ENCODE results near the gene ACAN.

ACAN gene

GRCh38 chr15:88904257-88904623, 101.0 kb downstream of the ACAN start:
- H3K36me3 ChIP-seq: peaks cover 92% of the 10 kb centered on the region
- H3K4me3 ChIP-seq: no peak overlapping the region
- no peak overlapping the region for H3K4me2 ChIP-seq
- no peaks in the 10 kb centered on the region for H3K9me3 ChIP-seq
- H3K9ac ChIP-seq: no peak overlapping the region
- H3K27me3 ChIP-seq: no peaks in the 10 kb centered on the region
- H4K20me1 ChIP-seq: peaks cover 23% of the 10 kb centered on the region; the same call in 1 of the 2 replicates
- no peak overlapping the region for H3K27ac ChIP-seq
- TF ChIP-seq Cebpa-rat (IDR thresholded peaks at IDR 0.05): no peak
- H3K4me1 ChIP-seq: peaks cover 15% of the 10 kb centered on the region

- Histone ChIP-seq H3K27ac (no peak overlapping the region), H3K36me3 (peaks cover 92% of the 10 kb centered on the region), H3K4me2 (peak overlapping the region; percentile 13; the same call in 1 of the 2 replicates), H3K4me1 (peaks cover 21% of the 10 kb centered on the region), H3K27me3 (no peaks in the 10 kb centered on the region), H3K4me3 (no peak overlapping the region), H4K20me1 (peaks cover 23% of the 10 kb centered on the region; the same call in 1 of the 2 replicates), H3K9me3 (no peaks in the 10 kb centered on the region), H3K9ac (no peak overlapping the region)
- no peak for TF ChIP-seq Cebpa-rat (IDR thresholded peaks at IDR 0.05)
These were observed 101.5 kb downstream of the ACAN start for GRCh38 chr15:88904624-88905327.

- H3K9me3 ChIP-seq: no peaks in the 10 kb centered on the region
- H3K9ac ChIP-seq: no peak overlapping the region
- peaks cover 29% of the 10 kb centered on the region for H3K4me1 ChIP-seq
- H3K4me2 ChIP-seq: no peak overlapping the region
- H3K27ac ChIP-seq: no peak overlapping the region
- H3K36me3 ChIP-seq: peaks cover 91% of the 10 kb centered on the region
- no peak for TF ChIP-seq Cebpa-rat (IDR thresholded peaks at IDR 0.05)
- H3K4me3 ChIP-seq: no peak overlapping the region
- no peaks in the 10 kb centered on the region for H3K27me3 ChIP-seq
- H4K20me1 ChIP-seq: peaks cover 23% of the 10 kb centered on the region; the same call in 1 of the 2 replicates
These were observed 102.3 kb downstream of the ACAN start for GRCh38 chr15:88905576-88905975.

- peaks cover 23% of the 10 kb centered on the region; the same call in 1 of the 2 replicates for H4K20me1 ChIP-seq
- H3K27me3 ChIP-seq: no peaks in the 10 kb centered on the region
- H3K4me2 ChIP-seq: no peak overlapping the region
- H3K27ac ChIP-seq: no peak overlapping the region
- H3K9ac ChIP-seq: no peak overlapping the region
- peaks cover 34% of the 10 kb centered on the region for H3K4me1 ChIP-seq
- TF ChIP-seq Cebpa-rat (IDR thresholded peaks at IDR 0.05): no peak
- H3K9me3 ChIP-seq: no peaks in the 10 kb centered on the region
- no peak overlapping the region for H3K4me3 ChIP-seq
- peaks cover 86% of the 10 kb centered on the region for H3K36me3 ChIP-seq
These were observed 102.9 kb downstream of the ACAN start for GRCh38 chr15:88906130-88906529.

GRCh38 chr15:88906551-88906950, 103.3 kb downstream of the ACAN start:
- peaks cover 82% of the 10 kb centered on the region for H3K36me3 ChIP-seq
- H4K20me1 ChIP-seq: peaks cover 23% of the 10 kb centered on the region; the same call in 1 of the 2 replicates
- H3K27ac ChIP-seq: no peak overlapping the region

GRCh38 chr15:88907111-88907510, 103.9 kb downstream of the ACAN start:
- peaks cover 23% of the 10 kb centered on the region; the same call in 1 of the 2 replicates for H4K20me1 ChIP-seq
- no peak for TF ChIP-seq Cebpa-rat (IDR thresholded peaks at IDR 0.05)
- no peaks in the 10 kb centered on the region for H3K27me3 ChIP-seq
- no peak overlapping the region for H3K4me3 ChIP-seq
- peaks cover 76% of the 10 kb centered on the region for H3K36me3 ChIP-seq
- no peak overlapping the region for H3K9ac ChIP-seq
- no peaks in the 10 kb centered on the region for H3K9me3 ChIP-seq
- H3K4me2 ChIP-seq: no peak overlapping the region
- H3K4me1 ChIP-seq: peaks cover 44% of the 10 kb centered on the region
- H3K27ac ChIP-seq: no peak overlapping the region

More at GRCh38 chr15:88906551-88906950, 103.3 kb downstream of the ACAN start:
- no peak overlapping the region for H3K9ac ChIP-seq
- no peak for TF ChIP-seq Cebpa-rat (IDR thresholded peaks at IDR 0.05)
- peaks cover 38% of the 10 kb centered on the region for H3K4me1 ChIP-seq
- no peak overlapping the region for H3K4me3 ChIP-seq
- no peak overlapping the region for H3K4me2 ChIP-seq
- H3K27me3 ChIP-seq: no peaks in the 10 kb centered on the region
- H3K9me3 ChIP-seq: no peaks in the 10 kb centered on the region

- no peaks in the 10 kb centered on the region for H3K27me3 ChIP-seq
- H3K27ac ChIP-seq: no peak overlapping the region; the same call in 1 of the 2 replicates
- peaks cover 66% of the 10 kb centered on the region for H3K36me3 ChIP-seq
- peaks cover 50% of the 10 kb centered on the region for H3K4me1 ChIP-seq
- H3K9ac ChIP-seq: no peak overlapping the region
- no peak overlapping the region for H3K4me3 ChIP-seq
- H4K20me1 ChIP-seq: peaks cover 23% of the 10 kb centered on the region; the same call in 1 of the 2 replicates
- no peak overlapping the region for H3K4me2 ChIP-seq
- no peak for TF ChIP-seq Cebpa-rat (IDR thresholded peaks at IDR 0.05)
- no peaks in the 10 kb centered on the region for H3K9me3 ChIP-seq
These were observed 104.9 kb downstream of the ACAN start for GRCh38 chr15:88908123-88908522.

GRCh38 chr15:88908697-88909621, 105.7 kb downstream of the ACAN start:
- Histone ChIP-seq H3K4me2 (peak overlapping the region; percentile 99; the same call in 1 of the 2 replicates), H3K9me3 (no peaks in the 10 kb centered on the region), H3K9ac (no peak overlapping the region), H3K27ac (0 out of 2 replicates have a peak overlapping the region, but pooled peaks have one; percentile 35), H3K4me1 (peaks cover 55% of the 10 kb centered on the region), H4K20me1 (peaks cover 23% of the 10 kb centered on the region; the same call in 1 of the 2 replicates), H3K4me3 (no peak overlapping the region), H3K27me3 (no peaks in the 10 kb centered on the region), H3K36me3 (peaks cover 58% of the 10 kb centered on the region)
- TF ChIP-seq Cebpa-rat (IDR thresholded peaks at IDR 0.05): no peak

- Histone ChIP-seq H3K9me3 (no peaks in the 10 kb centered on the region), H3K9ac (peak overlapping the region; percentile 53; the same call in 1 of the 2 replicates), H3K4me2 (peak overlapping the region; percentile 99), H3K36me3 (peaks cover 52% of the 10 kb centered on the region), H4K20me1 (peaks cover 21% of the 10 kb centered on the region; the same call in 1 of the 2 replicates), H3K27ac (peak overlapping the region; percentile 35; the same call in 1 of the 2 replicates), H3K4me3 (no peak overlapping the region), H3K4me1 (peaks cover 57% of the 10 kb centered on the region), H3K27me3 (no peaks in the 10 kb centered on the region)
- TF ChIP-seq Cebpa-rat (IDR thresholded peaks at IDR 0.05): no peak
These were observed 107.0 kb downstream of the ACAN start for GRCh38 chr15:88909956-88910831.

Data from BLaER1 (cell line).